Measurements from ENCODE around the gene MYORG.

The MYORG gene

GRCh38 chr9:34328987-34329832 is 47.5 kb downstream of the MYORG start, which contains the start of the genes KIF24 and NUDT2:
Gene KIF24, minus strand, starts transcription at chr9:34329268. Its CDS starts 17,922 bp downstream, at chr9:34311346.
Gene NUDT2, plus strand, starts transcription at chr9:34329569. Its CDS starts 9,471 bp downstream, at chr9:34339040.
- Histone ChIP-seq H3K4me3 (peak within 1 kb of the TSS; percentile 81), H3K27me3 (ENCODE audit: low read depth) (no peaks in the 10 kb centered on the region), H3K36me3 (replicated peaks) (no peaks in the 10 kb centered on the region), H3K4me1 (peaks cover 26% of the 10 kb centered on the region), H3K9me3 (no peaks in the 10 kb centered on the region)
- peak; percentile 98 to 99 for DNase-seq (ENCODE audit: low spot score in 2 of 2)
- in situ Hi-C loops (cut with MboI; ENCODE audit: low sequenced_read_pairs) = no loop called here

DNA sequence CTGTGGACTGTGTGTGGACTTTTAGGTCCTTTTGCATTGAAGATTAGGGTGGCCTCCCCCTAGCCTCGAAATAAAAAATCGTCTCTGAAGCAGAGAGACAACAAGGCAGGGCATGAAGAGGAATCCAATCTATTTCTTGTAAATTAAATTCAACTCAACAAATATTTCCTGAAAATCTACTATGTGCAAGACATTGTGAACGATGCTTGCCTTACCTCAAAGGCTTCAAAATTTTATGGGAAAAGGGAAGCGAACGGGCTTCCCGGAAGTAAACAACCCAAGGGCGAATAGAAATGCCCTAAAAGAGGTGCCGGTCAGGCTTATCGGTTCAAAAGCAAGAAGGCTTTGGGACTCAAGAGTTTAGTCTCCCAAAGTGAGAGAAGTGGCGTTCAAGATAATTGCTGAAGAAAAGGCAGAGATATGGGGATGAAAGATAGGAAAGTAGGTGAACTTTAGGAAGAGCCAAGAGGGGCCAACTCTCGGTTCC is 48.2 kb downstream of the MYORG start:
- peaks cover 19% of the 10 kb centered on the region for H3K4me1 ChIP-seq
- H3K27me3 ChIP-seq (ENCODE audit: low read depth) = no peaks in the 10 kb centered on the region
- H3K4me3 ChIP-seq = peak overlapping the region; percentile 81
- in situ Hi-C loops (cut with MboI; ENCODE audit: low sequenced_read_pairs) = no loop called here
- H3K36me3 ChIP-seq (replicated peaks) = no peaks in the 10 kb centered on the region
- H3K9me3 ChIP-seq = no peaks in the 10 kb centered on the region
- DNase-seq (ENCODE audit: low spot score in 2 of 2) = peak; percentile 45 to 55

DNA sequence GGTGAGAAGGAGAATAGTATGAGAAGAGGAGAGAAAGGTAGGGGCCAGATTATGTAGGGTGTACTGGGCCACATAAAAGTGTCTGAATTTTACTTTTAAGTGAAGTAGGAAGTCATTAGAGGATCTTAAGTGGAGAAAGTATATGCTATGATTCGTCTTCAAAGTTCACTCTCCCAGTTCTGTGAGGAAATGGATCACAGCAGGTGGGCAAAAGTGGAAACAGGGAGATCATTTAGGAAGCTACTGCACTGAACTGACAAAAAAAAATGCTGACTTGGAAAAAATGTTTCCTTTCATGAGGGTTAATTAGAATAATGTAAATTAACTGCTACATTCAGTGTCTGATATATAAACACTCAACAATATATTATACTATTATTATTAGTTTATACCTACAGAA is 50.0 kb downstream of the MYORG start:
- H3K4me1 ChIP-seq = peaks cover 9% of the 10 kb centered on the region
- in situ Hi-C loops (cut with MboI; ENCODE audit: low sequenced_read_pairs) = no loop called here
- no peak for DNase-seq (ENCODE audit: low spot score in 2 of 2)
- H3K27me3 ChIP-seq (ENCODE audit: low read depth) = no peaks in the 10 kb centered on the region
- no peaks in the 10 kb centered on the region for H3K36me3 ChIP-seq (replicated peaks)
- H3K9me3 ChIP-seq = no peaks in the 10 kb centered on the region
- no peak overlapping the region for H3K4me3 ChIP-seq

GRCh38 chr9:34322899-34323591 is 53.7 kb downstream of the MYORG start:
- Histone ChIP-seq H3K9me3 (no peaks in the 10 kb centered on the region), H3K4me3 (no peak overlapping the region), H3K36me3 (replicated peaks) (no peaks in the 10 kb centered on the region), H3K27me3 (ENCODE audit: low read depth) (no peaks in the 10 kb centered on the region), H3K4me1 (peaks cover 6% of the 10 kb centered on the region; the same call in 1 of the 2 replicates)
- in situ Hi-C loops (cut with MboI; ENCODE audit: low sequenced_read_pairs) = no loop called here
- DNase-seq (ENCODE audit: low spot score in 2 of 2) = no peak

GRCh38 chr9:34321451-34321850 is 55.2 kb downstream of the MYORG start:
- DNase-seq (ENCODE audit: low spot score in 2 of 2) = no peak
- Histone ChIP-seq H3K4me1 (peaks cover 4% of the 10 kb centered on the region; the same call in 1 of the 2 replicates), H3K27me3 (ENCODE audit: low read depth) (no peaks in the 10 kb centered on the region), H3K4me3 (no peak overlapping the region), H3K9me3 (no peaks in the 10 kb centered on the region), H3K36me3 (replicated peaks) (no peaks in the 10 kb centered on the region)
- in situ Hi-C loops (cut with MboI; ENCODE audit: low sequenced_read_pairs) = no loop called here

- H3K4me1 ChIP-seq = peaks cover 11% of the 10 kb centered on the region
- no peaks in the 10 kb centered on the region for H3K36me3 ChIP-seq (replicated peaks)
- no peak for DNase-seq (ENCODE audit: low spot score in 2 of 2)
- in situ Hi-C loops (cut with MboI; ENCODE audit: low sequenced_read_pairs) = no loop called here
- H3K27me3 ChIP-seq (ENCODE audit: low read depth) = no peaks in the 10 kb centered on the region
- no peak overlapping the region for H3K4me3 ChIP-seq
- H3K9me3 ChIP-seq = no peaks in the 10 kb centered on the region
Measured at GRCh38 chr9:34318163-34318790, 58.4 kb downstream of the MYORG start.

DNA sequence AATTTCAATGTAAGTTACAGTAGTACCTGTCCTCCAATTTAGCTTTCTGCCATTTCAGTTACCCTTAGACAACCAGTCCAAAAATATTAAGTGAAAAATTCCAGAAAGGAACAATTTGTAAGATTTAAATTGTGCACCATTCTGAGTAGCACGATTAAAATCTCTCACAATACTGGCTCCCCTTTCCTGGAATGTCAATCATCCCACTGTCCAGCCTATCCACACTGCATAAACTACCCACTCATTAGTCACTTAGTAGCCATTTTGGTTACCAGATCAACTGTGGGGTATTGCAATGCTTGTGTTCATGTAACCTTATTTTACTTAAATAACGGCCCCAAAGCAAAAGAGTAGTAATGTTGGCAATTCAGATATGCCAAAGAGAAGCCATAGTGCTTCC is 59.3 kb downstream of the MYORG start:
- no peak for DNase-seq (ENCODE audit: low spot score in 2 of 2)
- no peaks in the 10 kb centered on the region for H3K27me3 ChIP-seq (ENCODE audit: low read depth)
- no peaks in the 10 kb centered on the region for H3K9me3 ChIP-seq
- in situ Hi-C loops (cut with MboI; ENCODE audit: low sequenced_read_pairs) = no loop called here
- H3K4me3 ChIP-seq = no peak overlapping the region
- no peaks in the 10 kb centered on the region for H3K36me3 ChIP-seq (replicated peaks)
- peaks cover 11% of the 10 kb centered on the region for H3K4me1 ChIP-seq

Data from HAP-1 (cell line).